Omental fat pad (tissue), 4 donors: Measurements from ENCODE around the gene MAZ. TPM values are rescaled to one million over a fixed set of nuclear protein-coding genes. Genes with fewer than 3 reads are reported as not detected.

ENCODE experiments used
- ATAC-seq: fragments of 150-250 bp; one replicate; pipeline ENCODE4 v1.9.1; 2016; ENCODE audit warnings: mild to moderate bottlenecking, moderate library complexity; ENCODE audit not compliant: low FRiP score
- DNase-seq: peaks from one replicate; pipeline ENCODE4 v3.0.0-alpha.2; 2019; ENCODE audit warnings: low spot score
- CTCF ChIP-seq, 3 donors: fragments of 450-650 bp; IDR thresholded peaks; one replicate each; pipeline ENCODE4 v1.5.1; 2016 to 2017; ENCODE audit warnings: antibody characterized with exemption in 3 of 3, mild to moderate bottlenecking in 3 of 3, moderate library complexity in 2 of 3
- total RNA-seq, 4 donors: library from RNA; depleted of rRNA; stranded (reverse); fragments of >200 nt; gene quantifications; one replicate each; pipeline ENCODE4 v1.1.0, GENCODE V29; 2016

Gene MAZ
- total RNA-seq, 4 donors from 2014 or later, result 38.0 to 76.9 (median 57.7) TPM

- ATAC-seq (peak; percentile 82), DNase-seq (peak; percentile 86)
- TF ChIP-seq CTCF (IDR thresholded peaks at IDR 0.05), result peak in 2 of 3 donors; percentile 67 to 70
Observed at GRCh38 chr16:29815793-29816693, 9.7 kb downstream of the MAZ start, which contains the start of gene PAGR1. Gene PAGR1, plus strand, starts transcription at chr16:29816152. Its CDS starts 374 bp downstream, at chr16:29816526.

- TF ChIP-seq CTCF (IDR thresholded peaks at IDR 0.05), result no peak
- peak; percentile 46 for ATAC-seq
- no peak for DNase-seq
Observed at GRCh38 chr16:29816694-29817441, 10.5 kb downstream of the MAZ start.

- DNase-seq (no peak), ATAC-seq (no peak)
- TF ChIP-seq CTCF (IDR thresholded peaks at IDR 0.05), result no peak
Observed at GRCh38 chr16:29818082-29818481, 11.8 kb downstream of the MAZ start.

GRCh38 chr16:29819506-29819905, 13.2 kb downstream of the MAZ start:
- DNase-seq (no peak), ATAC-seq (no peak)
- no peak for TF ChIP-seq CTCF (IDR thresholded peaks at IDR 0.05)

- no peak for TF ChIP-seq CTCF (IDR thresholded peaks at IDR 0.05)
- ATAC-seq (no peak), DNase-seq (no peak)
Observed at GRCh38 chr16:29820271-29820701, 14.0 kb downstream of the MAZ start, which contains the start of gene MVP. Gene MVP, plus strand, starts transcription at chr16:29820462. Its CDS starts 10,088 bp downstream, at chr16:29830550.

GRCh38 chr16:29820730-29821642, 14.7 kb downstream of the MAZ start:
- TF ChIP-seq CTCF (IDR thresholded peaks at IDR 0.05), result no peak
- ATAC-seq (peak; percentile 51), DNase-seq (no peak)
